ENCODE results near the gene GPR62. TPM values are rescaled to one million over a fixed set of nuclear protein-coding genes. Genes with fewer than 3 reads are reported as not detected.
"Not testable (repeated sequence)": the region's sequence is repeated elsewhere in the genome, so short reads cannot be mapped to it uniquely, and the experiment has no call there.

The GPR62 gene
- total RNA-seq, 1 donor from 2014 or later = not detected

- Histone ChIP-seq H3K4me3 (ENCODE audit: low read depth, low read length) (no peak overlapping the region), H3K27me3 (ENCODE audit: control insufficient read depth, insufficient read depth, low read length) (no peaks in the 10 kb centered on the region), H3K36me3 (ENCODE audit: control insufficient read depth, insufficient read depth, low read length) (peaks cover 2% of the 10 kb centered on the region)
- no peak for TF ChIP-seq CTCF (IDR thresholded peaks at IDR 0.05; ENCODE audit: insufficient read depth, low read length, poor library complexity, severe bottlenecking)
- DNase-seq (ENCODE audit: low read depth) = no peak
Measured at GRCh38 chr3:51987568-51987967, 32.4 kb downstream of the GPR62 start.

GRCh38 chr3:51988286-51989146 is 33.3 kb downstream of the GPR62 start:
- Histone ChIP-seq H3K27me3 (ENCODE audit: control insufficient read depth, insufficient read depth, low read length) (no peaks in the 10 kb centered on the region), H3K4me3 (ENCODE audit: low read depth, low read length) (no peak overlapping the region), H3K36me3 (ENCODE audit: control insufficient read depth, insufficient read depth, low read length) (peaks cover 2% of the 10 kb centered on the region)
- TF ChIP-seq CTCF (IDR thresholded peaks at IDR 0.05; ENCODE audit: insufficient read depth, low read length, poor library complexity, severe bottlenecking) = no peak
- DNase-seq (ENCODE audit: low read depth) = no peak

- not testable (repeated sequence) for H3K4me3 ChIP-seq (ENCODE audit: low read depth, low read length)
Measured at GRCh38 chr3:51990501-51990971, 35.4 kb downstream of the GPR62 start.

GRCh38 chr3:51992017-51992682 is 37.0 kb downstream of the GPR62 start:
- TF ChIP-seq CTCF (IDR thresholded peaks at IDR 0.05; ENCODE audit: insufficient read depth, low read length, poor library complexity, severe bottlenecking) = no peak
- Histone ChIP-seq H3K36me3 (ENCODE audit: control insufficient read depth, insufficient read depth, low read length) (peaks cover 4% of the 10 kb centered on the region), H3K27me3 (ENCODE audit: control insufficient read depth, insufficient read depth, low read length) (no peaks in the 10 kb centered on the region), H3K4me3 (ENCODE audit: low read depth, low read length) (no peak overlapping the region)
- no peak for DNase-seq (ENCODE audit: low read depth)

More at GRCh38 chr3:51990501-51990971, 35.4 kb downstream of the GPR62 start:
- not testable (repeated sequence) for H3K36me3 ChIP-seq (ENCODE audit: control insufficient read depth, insufficient read depth, low read length); DNase-seq (ENCODE audit: low read depth); H3K27me3 ChIP-seq (ENCODE audit: control insufficient read depth, insufficient read depth, low read length)

- H3K36me3 ChIP-seq (ENCODE audit: control insufficient read depth, insufficient read depth, low read length); H3K27me3 ChIP-seq (ENCODE audit: control insufficient read depth, insufficient read depth, low read length); H3K4me3 ChIP-seq (ENCODE audit: low read depth, low read length); DNase-seq (ENCODE audit: low read depth): not testable (repeated sequence)
Measured at GRCh38 chr3:51993657-51994056, 38.5 kb downstream of the GPR62 start.

- H3K36me3 ChIP-seq (ENCODE audit: control insufficient read depth, insufficient read depth, low read length) = peaks cover 4% of the 10 kb centered on the region
- TF ChIP-seq CTCF (IDR thresholded peaks at IDR 0.05; ENCODE audit: insufficient read depth, low read length, poor library complexity, severe bottlenecking) = no peak
- peak overlapping the region; percentile 97 for H3K4me3 ChIP-seq (ENCODE audit: low read depth, low read length)
- no peaks in the 10 kb centered on the region for H3K27me3 ChIP-seq (ENCODE audit: control insufficient read depth, insufficient read depth, low read length)
- no peak for DNase-seq (ENCODE audit: low read depth)
Measured at GRCh38 chr3:51994530-51994929, 39.3 kb downstream of the GPR62 start.
